Germinal center (tissue), 1 donor: ENCODE data around the gene POLR3G.

Experiments
- DNase-seq: peaks from one replicate; pipeline ENCODE4 v3.0.0; 2012; ENCODE audit warnings: mixed read lengths, low spot score

Gene POLR3G

DNA sequence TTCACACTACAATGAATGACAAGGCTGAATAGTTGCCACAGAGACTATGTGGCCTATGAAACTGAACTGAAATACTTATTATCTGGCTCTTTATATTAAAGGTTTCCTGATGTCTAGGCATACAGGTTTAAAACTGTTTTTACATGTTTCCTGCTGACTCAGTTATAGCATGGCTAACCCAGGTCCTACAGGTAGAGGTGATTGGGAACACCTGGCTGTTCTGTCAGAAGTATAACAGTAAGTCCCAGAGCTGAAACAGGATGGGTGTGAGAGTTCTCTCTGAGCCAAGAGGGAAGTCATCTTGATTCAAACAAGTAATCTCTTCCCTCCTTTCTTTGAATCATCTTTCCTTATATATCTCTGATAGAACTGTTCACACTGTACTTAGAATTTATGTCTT is 79.0 kb downstream of the POLR3G start:
- DNase-seq, result no peak

DNA sequence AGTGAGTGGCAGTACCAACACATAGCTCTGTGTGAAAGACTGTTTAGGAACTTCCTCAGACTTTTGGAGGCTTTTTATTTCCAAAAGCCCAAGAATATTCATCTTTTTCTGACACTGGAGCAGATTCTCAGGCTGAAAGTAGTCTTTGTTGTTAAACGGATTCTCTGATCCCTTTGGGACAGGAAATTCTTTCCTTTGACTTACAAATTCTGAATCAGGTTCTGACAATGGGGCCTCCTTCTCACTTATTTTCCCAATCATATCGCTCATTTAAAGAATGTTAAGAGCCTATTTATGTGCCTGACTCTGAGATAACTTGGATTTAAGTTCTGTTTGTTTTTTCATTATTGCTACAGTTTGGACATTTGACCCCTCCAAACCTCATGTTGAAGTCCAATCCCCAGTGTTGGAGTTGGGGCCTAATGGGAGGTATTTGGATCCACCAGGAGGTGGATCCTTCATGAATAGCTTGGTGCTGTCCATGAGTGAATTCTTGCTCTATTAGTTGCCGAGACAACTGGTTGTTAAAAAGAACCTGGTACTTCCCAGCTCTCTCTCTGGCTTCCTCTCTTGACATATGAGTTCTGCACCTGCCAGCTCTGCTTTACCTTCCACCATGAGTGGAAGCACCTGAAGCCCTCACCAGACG is 79.8 kb downstream of the POLR3G start:
- DNase-seq, result no peak

DNA sequence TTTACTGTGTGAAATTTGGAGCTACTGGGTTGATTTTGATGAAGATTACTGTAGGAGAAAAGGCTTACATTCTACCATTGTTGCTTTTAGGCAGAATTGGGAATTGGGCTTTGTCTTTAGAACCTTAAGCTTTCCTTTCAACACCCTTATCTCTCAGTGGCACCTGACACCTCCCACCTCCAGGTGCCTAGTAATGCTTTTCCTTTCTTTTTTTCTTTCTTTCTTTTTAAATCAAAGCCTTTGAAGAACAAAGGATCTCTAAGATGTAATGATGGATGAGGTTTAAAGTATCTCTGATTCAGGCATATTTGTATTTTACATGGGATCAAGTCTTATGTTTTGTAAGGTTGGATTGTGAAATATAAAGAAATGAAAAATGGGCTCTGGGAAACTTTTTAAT is 81.0 kb downstream of the POLR3G start:
- DNase-seq, result no peak

DNA sequence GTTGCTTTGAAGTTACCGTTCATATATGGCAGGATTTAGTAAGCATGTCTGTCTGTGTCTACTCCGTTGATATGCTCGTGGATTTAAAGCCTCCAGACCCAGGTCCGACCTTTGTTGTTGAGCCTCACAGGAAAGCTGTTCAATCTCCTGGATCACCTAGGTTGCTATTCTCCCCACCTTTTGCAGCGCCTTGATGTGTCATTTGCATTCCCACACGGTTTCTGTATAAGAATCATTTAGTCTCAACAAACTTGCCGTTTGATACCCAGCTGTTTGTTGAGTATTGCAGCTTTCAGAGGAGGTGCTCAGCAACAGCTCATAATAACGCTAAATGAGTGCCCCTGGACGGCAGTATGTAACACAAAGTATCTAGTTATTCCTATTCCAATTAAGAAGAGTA is 82.7 kb downstream of the POLR3G start:
- DNase-seq, result no peak

DNA sequence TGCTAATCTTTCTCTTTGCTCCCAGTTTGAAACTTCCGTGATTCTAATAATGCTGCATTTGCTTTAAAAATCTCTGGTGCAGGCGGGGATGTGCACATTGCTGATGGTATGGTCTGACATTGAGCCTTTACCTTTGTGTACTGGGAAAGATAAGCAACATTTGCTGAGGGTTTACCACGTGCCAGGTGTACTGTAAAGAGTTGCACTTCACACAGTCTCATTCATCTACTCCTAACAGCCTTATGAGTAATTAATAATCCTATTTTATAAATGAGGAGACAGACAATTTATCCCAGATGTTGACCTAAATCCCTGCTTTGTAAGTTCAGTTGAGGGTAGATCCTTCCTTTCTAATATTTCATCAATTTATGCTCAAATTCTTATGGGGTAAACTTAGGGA is 83.2 kb downstream of the POLR3G start:
- DNase-seq, result no peak

DNA sequence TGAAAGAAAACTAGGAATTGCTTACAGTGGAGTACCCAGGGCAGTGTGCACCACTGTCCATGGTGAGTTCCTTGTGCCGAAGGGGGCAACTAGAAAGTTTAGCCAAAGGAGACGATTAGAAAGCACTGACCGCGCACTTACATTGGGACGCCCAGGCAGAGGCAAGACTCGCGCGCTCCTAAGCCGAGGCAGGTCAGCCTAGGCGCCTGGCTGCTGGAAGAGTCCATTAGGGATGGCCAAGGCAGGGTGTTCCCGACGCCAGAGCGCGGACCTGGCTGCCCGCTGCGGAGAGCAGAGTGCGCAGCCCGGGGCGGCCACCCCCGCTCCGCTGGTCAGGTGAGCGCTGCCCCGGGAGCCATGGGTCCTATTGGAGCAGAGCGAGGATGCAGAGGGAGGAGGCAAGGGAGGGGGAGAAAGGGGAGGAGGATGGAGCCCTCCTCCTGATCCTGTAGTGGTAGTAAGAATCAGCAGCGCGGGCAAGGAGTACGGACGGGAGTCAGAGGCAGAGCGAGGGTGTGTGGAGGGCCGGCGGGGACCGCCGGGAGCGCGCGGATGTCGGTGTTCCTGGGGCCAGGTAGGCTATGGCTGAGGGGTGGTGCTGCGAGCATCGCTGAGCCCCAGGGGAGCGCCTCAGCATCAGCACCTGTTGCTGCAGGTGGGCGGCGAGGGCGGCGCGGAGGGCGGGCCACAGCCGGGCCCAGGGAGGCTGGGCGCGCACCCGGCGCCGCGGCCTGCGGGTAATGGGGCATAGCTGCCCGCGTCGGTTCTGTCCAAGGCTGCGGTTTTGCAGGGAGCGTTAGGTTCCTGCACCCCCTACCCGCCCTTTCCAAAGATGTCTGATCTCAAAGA is 83.9 kb downstream of the POLR3G start, which contains the start of gene ADGRV1:
Gene ADGRV1 (plus strand): TSS at position 454 of the 849 bp plus-strand sequence. CDS start 99 bp downstream, at position 553.
- peak; percentile 9 for DNase-seq

DNA sequence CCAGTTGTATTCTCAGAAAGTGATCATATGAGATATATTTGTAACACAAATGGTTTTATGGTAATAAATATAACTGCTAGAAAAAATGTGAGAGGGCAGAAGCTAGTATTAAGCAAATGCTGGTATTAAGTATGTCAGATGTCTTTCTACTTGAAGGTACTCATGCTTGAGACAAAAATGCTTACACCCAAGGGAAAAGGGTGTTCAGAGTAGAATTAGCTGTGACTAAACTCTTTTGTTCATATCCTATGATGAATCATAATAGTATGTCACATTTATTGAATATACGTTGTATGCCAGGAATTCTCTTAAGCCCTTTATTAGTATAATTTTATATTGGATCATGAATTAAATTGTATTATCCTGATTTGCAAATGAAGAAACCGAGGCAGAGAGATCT is 86.1 kb downstream of the POLR3G start:
- DNase-seq, result no peak

DNA sequence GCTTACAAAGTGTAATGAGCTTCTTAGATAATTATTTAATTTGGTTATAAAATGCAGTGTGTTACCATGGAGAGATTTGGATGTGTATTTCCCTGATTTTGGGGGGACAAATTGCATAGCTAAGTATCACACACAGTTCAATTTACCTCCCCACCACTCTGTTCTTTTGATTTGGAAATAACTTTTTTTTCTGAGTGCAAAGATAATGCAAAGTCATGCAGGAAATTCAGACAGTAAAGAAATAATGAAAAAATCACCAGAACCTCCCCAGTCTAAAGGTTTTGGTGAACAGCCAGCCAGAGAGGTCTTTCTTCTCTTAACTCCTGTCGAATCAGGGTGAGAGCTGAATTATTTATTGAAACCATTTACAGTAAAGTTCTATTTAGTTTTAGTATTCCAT is 87.1 kb downstream of the POLR3G start:
- no peak for DNase-seq

DNA sequence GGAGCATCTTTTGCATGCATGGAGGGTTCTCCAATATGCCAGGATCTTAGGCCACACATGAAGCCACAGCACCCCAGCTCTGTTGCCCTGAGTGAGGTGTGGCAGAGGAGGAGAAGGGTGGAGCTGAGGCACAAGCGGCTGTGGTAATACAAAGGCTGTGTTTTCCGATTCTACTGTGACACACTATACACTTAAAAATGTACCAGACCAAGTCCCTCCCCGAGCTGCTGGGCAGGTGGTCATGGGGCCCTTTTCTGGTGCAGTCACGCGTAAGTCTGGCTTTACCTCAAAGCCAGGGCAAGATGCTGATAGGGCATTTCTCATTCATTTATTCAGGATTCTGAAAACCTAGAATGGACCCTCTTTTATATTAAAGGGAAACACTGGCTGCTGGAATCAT is 87.7 kb downstream of the POLR3G start:
- no peak for DNase-seq

DNA sequence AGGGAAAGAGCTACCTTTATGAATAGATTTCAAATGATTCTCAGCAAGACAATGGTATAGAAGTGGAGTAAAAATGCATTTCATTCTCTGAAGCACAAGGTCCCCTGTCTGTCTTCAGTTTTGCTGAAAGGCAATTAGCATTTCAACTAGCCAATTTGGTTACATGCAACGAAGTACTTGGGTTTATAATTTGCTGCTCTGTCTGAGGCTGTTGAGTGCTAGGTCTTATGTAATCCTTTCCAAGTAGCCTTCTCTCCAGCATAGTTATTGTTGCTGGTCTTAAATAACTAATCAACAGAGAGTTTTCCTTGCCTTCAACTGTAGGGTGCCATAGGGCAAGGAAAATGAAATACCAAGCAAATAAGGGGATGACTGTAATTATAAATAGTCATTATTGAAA is 88.4 kb downstream of the POLR3G start:
- no peak for DNase-seq
